NCI-H510A treated with DMSO at 0.1 percent for 48 hours (cell line): ENCODE results near the gene VENTX.
A peak's percentile ranks its signal among the peaks of the same experiment; 100 is the strongest.
"Not testable (repeated sequence)": the region's sequence is repeated elsewhere in the genome, so short reads cannot be mapped to it uniquely, and the experiment has no call there.

Experiments
- DNase-seq: peaks from one replicate; lab custom pipeline; 2025; lab: John Stamatoyannopoulos, UW

VENTX gene

GRCh38 chr10:133254421-133255120 is 16.9 kb downstream of the VENTX start:
- DNase-seq, result no peak

GRCh38 chr10:133255323-133255722 is 17.7 kb downstream of the VENTX start:
- no peak for DNase-seq

GRCh38 chr10:133257489-133258065 is 19.9 kb downstream of the VENTX start:
- DNase-seq, result no peak

GRCh38 chr10:133258066-133258817 is 20.6 kb downstream of the VENTX start:
- no peak for DNase-seq

DNA sequence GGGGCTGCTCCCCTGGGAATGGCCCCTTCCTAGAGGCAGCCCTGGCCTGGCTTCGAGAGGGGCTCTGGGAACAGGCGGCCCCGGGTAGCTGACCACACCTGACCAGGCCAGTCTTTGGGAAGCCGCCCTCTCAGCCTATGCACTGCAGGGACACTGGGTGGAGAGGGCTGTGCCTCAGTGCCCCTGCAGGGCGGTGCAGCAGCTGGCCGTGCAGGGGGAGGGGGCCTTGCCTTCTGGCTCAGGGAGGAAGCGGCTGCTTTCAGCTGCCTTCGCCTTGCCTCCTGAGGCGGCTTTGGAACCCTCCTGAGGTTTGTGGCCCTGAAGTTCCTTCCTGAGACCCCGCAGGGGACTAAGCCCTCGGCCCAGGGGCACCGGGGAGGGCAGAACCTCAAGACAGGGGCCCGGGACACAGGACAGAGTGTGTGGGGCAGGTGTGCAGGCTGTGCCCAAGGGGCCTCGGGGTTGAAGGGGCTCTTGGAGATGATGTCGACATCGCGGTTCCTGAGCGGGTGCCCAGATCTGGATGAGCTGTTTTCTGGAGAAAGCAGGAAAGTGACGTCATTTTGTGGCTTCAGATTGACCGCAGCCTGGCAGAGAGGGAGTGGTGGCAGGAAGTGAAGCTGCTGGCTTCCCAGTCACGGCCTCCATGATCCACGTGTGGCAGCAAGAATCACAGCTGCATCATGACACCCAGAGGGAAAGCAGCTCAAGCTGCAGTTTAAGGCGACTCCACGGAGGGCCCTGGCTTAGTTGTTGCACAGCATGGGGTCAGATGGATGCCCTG is 21.4 kb downstream of the VENTX start:
- DNase-seq, result no peak

- DNase-seq, result no peak
Observed at GRCh38 chr10:133259602-133259989, 21.9 kb downstream of the VENTX start.

- no peak for DNase-seq
Observed at GRCh38 chr10:133260895-133261725, 23.5 kb downstream of the VENTX start.

DNA sequence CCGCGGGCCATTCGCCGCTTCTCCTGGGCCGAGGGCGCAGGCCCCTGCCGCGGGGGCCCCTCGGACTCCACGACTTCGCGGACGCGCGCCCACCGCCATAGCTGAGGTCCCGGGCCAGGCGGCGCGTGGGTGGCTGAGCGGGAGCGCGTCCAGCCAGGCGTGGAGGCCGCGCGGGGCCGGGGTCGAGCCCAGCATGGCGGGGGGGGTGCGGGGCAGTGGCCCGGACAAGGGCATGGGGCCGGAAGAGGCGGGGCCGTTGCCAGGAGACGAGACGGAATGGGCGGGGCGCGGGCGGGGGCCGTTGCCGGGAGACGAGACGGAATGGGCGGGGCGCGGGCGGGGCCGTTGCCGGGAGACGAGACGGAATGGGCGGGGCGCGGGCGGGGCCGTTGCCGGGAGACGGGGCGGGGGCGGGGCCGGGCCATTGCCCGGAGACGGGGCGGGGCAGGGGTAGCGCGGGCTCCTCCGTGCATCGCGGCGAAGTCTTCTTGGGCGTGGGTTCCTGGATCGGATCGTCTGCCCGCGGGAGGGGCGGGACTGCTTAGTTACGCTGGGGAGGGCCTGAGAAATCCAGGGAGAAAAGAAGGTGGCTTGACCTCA is 24.2 kb downstream of the VENTX start:
- peak; percentile 54 for DNase-seq

GRCh38 chr10:133262696-133263095 is 25.0 kb downstream of the VENTX start:
- peak; percentile 77 for DNase-seq

- no peak for DNase-seq
Observed at GRCh38 chr10:133263674-133264073, 26.0 kb downstream of the VENTX start.

DNA sequence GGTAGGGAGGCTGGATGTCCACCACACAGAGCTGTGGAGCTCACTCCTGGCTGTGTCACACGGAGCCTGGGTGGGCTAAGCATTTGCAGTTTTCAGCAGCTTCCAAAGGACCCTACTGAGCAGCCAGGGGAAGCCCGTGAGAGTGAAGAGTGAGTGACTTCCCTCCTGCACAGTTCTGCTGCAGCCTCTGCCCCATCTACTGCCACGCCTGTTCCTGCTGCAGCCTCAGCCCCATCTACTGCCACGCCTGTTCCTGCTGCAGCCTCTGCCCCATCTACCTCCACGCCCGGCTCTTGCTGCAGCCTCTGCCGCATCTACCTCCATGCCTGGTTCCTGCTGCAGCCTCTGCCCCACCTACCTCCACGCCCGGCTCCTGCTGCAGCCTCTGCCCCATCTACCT is 26.8 kb downstream of the VENTX start:
- DNase-seq, result no peak

- DNase-seq, result not testable (repeated sequence)
Observed at GRCh38 chr10:133265052-133265451, 27.4 kb downstream of the VENTX start.

DNA sequence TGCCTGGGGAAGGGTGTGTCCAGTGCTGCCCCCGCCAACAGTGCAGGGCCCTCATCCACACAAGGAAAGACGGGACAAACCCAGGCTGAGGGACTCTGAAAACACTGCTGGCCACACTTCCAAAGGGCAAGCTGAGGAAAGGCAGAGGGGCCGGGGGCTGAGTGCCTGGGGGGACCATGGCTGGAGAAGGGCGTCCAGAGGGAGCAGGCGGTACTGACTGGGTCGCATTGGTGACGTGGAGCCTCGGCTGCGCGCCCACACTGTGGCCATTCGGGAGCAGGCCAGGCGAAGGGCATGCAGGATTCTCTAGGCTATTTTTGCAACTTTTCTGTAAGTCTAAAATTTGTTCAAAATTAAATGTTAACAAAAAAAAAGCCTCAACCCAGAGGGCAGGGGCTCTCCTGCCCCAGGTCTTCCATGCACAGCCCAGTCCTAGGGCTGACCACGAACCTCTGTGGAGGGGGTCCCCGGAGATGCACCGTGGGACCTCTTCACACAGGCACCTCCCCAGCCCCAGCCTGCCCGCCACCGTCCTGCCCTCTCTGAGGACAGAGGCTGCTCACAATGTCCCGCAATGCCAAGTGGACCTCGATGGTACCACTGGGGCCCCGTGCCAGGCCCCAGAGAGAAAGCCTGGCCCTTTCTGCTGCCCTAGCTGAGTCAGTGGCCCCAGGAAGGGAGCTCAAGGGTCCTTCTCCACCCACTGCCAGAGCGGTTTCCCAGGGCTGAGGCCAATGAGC is 28.6 kb downstream of the VENTX start:
- DNase-seq, result no peak

DNA sequence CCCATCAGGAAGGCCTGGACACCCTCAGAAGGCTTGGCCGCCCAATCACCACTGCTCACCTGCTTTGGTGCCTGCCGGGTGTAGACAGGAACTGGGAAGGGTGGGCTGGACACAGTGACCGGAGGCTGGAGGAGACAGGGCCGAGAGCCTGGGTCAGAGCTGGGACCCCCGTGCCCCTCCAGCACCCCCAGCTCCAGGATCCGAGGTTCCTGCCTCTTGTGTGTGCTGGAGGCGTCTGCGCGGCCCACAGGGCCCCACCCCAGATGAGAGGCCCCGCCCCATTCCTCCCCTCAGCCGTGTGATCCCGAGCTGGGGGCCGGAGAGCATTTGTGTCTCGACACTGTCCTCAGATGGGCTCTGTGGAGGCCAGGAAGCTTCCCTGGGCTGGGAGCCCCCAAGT is 29.6 kb downstream of the VENTX start:
- no peak for DNase-seq

- no peak for DNase-seq
Observed at GRCh38 chr10:133267829-133268228, 30.2 kb downstream of the VENTX start.

DNA sequence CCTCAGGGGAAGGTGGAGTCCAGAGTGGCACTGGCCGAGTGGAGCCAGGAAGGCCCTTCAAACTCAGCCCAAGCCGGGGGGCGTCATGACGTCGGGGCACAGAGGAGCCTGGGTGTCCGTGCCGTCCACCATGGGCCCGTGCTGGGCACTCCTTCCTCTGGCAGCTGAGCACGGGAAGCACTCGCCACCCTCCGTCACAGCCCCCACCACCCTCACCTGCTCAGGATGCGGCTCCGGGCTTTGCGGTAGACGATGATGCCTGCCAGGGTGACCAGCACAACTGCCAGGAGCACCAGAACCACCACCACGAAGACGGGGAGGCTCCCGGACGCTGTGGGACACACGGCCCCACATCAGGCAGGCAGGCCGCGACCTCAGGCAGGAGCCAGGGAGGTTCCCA is 30.9 kb downstream of the VENTX start:
- DNase-seq, result no peak

DNA sequence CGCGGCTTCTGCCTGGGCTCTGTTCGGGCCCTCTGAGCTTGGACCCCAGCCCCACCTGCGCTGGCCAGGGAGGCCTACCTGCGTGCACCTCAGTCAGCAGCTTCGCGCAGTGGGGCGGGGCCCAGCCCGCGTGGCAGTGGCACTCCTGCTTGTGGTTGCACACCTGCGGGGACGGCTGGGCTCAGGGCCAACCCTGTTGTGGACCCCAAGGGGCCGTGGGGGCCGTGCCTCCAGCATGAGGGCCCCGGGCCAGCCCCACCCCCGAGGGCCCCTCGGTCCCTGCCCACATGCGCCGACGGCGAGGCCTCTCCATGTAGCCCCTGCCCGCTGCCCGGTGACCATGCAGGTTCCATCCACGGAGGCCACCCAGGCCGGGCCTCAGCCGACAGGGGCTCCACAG is 31.7 kb downstream of the VENTX start:
- DNase-seq, result no peak

- no peak for DNase-seq
Observed at GRCh38 chr10:133270204-133270603, 32.5 kb downstream of the VENTX start.

GRCh38 chr10:133270773-133271297 is 33.2 kb downstream of the VENTX start:
- DNase-seq, result no peak
